Measurements from ENCODE around the gene RPP14. TPM values are rescaled to one million over a fixed set of nuclear protein-coding genes. Genes with fewer than 3 reads are reported as not detected.

Gene RPP14
- total and polyA plus RNA-seq, 10 of the 15 experiments (the other 5 are each of a cell fraction or from before 2014, with no cell fraction given), result 9.1 to 21.2 (median 12.7) TPM

DNA sequence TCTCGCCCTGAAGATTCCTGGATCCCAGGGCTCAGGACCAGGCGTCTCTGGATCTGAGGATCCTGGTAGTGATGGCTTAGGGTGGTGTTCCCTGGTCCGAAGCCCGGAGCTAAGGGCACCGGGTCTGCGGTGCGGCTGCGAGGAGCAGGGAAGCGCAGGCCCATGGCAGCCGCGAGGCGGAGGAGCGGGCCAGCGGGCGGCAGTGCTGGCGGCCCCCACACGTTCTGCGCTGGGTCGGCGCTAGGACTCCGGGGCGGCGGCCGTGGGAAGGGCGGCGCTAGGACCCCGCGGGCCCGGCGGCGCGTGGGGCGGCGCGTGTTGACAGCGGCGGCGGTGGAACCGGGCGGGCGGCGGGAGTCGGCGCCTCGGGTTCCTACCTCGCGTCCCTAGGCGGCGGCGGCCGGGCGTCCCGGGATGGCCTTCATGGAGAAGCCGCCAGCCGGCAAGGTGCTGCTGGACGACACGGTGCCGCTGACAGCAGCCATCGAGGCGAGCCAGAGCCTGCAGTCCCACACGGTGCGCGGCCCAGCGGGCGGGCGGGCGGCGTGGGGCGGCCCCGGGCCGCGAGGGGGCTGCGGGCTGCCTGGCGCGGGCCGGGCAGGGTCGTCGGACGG is 26.6 kb downstream of the RPP14 start, which contains the start of gene PXK (continued):
- TF ChIP-seq, protein P1, sequence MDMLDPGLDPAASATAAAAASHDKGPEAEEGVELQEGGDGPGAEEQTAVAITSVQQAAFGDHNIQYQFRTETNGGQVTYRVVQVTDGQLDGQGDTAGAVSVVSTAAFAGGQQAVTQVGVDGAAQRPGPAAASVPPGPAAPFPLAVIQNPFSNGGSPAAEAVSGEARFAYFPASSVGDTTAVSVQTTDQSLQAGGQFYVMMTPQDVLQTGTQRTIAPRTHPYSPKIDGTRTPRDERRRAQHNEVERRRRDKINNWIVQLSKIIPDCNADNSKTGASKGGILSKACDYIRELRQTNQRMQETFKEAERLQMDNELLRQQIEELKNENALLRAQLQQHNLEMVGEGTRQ (IDR thresholded peaks at IDR 0.05; ENCODE audit: borderline replicate concordance, low read depth, low read length), result no peak
- TF ChIP-seq POLR2AphosphoS5 (IDR thresholded peaks at IDR 0.05; ENCODE audit: low read length) (no peak), ZNF207 (IDR thresholded peaks at IDR 0.05; ENCODE audit: borderline replicate concordance) (peak; percentile 91), CREB1 (IDR thresholded peaks at IDR 0.05; ENCODE audit: low read depth) (peak; percentile 81; the same call in 1 of the 2 replicates), ZNF384 (IDR thresholded peaks at IDR 0.05; ENCODE audit: borderline replicate concordance, low read depth, low read length) (no peak), NR2F1 (conservative IDR thresholded peaks at IDR 0.05) (peak; percentile 79), KDM1A (IDR thresholded peaks at IDR 0.05; ENCODE audit: borderline replicate concordance) (no peak), FOXM1 (IDR thresholded peaks at IDR 0.05; ENCODE audit: low read depth, low read length) (no peak), CREM (IDR thresholded peaks at IDR 0.05; ENCODE audit: low read depth) (peak; percentile 76; the same call in 1 of the 2 replicates), SIX5 (IDR thresholded peaks at IDR 0.05; ENCODE audit: low read depth, low read length, severe bottlenecking) (no peak), WRNIP1 (IDR thresholded peaks at IDR 0.05; ENCODE audit: borderline replicate concordance, low read depth, low read length) (no peak), SUPT20H (IDR thresholded peaks at IDR 0.05; ENCODE audit: borderline replicate concordance, control insufficient read depth, low read depth, low read length) (no peak), MTA3 (IDR thresholded peaks at IDR 0.05; ENCODE audit: borderline replicate concordance, low read length) (no peak), NRF1 (conservative IDR thresholded peaks at IDR 0.05; ENCODE audit: low read depth, low read length) (no peak), TCF7 (IDR thresholded peaks at IDR 0.05; ENCODE audit: borderline replicate concordance) (no peak), NFIC (IDR thresholded peaks at IDR 0.05; ENCODE audit: low read depth, low read length) (no peak), GATAD2B (conservative IDR thresholded peaks at IDR 0.05; ENCODE audit: low read depth) (peak; percentile 98), RBBP5 (conservative IDR thresholded peaks at IDR 0.05) (no peak), TCF12 (IDR thresholded peaks at IDR 0.05; ENCODE audit: low read depth, low read length) (peak; percentile 71; the same call in 1 of the 2 replicates)
- TF ChIP-seq, protein P2, sequence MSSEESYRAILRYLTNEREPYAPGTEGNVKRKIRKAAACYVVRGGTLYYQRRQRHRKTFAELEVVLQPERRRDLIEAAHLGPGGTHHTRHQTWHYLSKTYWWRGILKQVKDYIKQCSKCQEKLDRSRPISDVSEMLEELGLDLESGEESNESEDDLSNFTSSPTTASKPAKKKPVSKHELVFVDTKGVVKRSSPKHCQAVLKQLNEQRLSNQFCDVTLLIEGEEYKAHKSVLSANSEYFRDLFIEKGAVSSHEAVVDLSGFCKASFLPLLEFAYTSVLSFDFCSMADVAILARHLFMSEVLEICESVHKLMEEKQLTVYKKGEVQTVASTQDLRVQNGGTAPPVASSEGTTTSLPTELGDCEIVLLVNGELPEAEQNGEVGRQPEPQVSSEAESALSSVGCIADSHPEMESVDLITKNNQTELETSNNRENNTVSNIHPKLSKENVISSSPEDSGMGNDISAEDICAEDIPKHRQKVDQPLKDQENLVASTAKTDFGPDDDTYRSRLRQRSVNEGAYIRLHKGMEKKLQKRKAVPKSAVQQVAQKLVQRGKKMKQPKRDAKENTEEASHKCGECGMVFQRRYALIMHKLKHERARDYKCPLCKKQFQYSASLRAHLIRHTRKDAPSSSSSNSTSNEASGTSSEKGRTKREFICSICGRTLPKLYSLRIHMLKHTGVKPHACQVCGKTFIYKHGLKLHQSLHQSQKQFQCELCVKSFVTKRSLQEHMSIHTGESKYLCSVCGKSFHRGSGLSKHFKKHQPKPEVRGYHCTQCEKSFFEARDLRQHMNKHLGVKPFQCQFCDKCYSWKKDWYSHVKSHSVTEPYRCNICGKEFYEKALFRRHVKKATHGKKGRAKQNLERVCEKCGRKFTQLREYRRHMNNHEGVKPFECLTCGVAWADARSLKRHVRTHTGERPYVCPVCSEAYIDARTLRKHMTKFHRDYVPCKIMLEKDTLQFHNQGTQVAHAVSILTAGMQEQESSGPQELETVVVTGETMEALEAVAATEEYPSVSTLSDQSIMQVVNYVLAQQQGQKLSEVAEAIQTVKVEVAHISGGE (CRISPR knock-in tag; IDR thresholded peaks at IDR 0.05), result peak; percentile 33; the same call in 1 of the 2 replicates
- TF ChIP-seq, protein P3, sequence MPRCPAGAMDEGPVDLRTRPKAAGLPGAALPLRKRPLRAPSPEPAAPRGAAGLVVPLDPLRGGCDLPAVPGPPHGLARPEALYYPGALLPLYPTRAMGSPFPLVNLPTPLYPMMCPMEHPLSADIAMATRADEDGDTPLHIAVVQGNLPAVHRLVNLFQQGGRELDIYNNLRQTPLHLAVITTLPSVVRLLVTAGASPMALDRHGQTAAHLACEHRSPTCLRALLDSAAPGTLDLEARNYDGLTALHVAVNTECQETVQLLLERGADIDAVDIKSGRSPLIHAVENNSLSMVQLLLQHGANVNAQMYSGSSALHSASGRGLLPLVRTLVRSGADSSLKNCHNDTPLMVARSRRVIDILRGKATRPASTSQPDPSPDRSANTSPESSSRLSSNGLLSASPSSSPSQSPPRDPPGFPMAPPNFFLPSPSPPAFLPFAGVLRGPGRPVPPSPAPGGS (IDR thresholded peaks at IDR 0.05; ENCODE audit: borderline replicate concordance, insufficient read depth, low read depth, low read length, poor library complexity, severe bottlenecking), result peak; percentile 65
- TF ChIP-seq, protein P4, sequence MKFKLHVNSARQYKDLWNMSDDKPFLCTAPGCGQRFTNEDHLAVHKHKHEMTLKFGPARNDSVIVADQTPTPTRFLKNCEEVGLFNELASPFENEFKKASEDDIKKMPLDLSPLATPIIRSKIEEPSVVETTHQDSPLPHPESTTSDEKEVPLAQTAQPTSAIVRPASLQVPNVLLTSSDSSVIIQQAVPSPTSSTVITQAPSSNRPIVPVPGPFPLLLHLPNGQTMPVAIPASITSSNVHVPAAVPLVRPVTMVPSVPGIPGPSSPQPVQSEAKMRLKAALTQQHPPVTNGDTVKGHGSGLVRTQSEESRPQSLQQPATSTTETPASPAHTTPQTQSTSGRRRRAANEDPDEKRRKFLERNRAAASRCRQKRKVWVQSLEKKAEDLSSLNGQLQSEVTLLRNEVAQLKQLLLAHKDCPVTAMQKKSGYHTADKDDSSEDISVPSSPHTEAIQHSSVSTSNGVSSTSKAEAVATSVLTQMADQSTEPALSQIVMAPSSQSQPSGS (IDR thresholded peaks at IDR 0.05; ENCODE audit: low read length), result no peak

Measured in GM12878 (cell line).